OCI-LY1 (cell line): ENCODE data around the gene ETS2.

ENCODE experiments used
- H2AFZ ChIP-seq: fragments of 200-600 bp; sonication (generic), shearing (Covaris generic); 2 replicates; pipeline ENCODE4 v1.6.0; 2014; ENCODE audit warnings: antibody characterized with exemption, mild to moderate bottlenecking, low read length
- H3F3A ChIP-seq: fragments of 200-600 bp; sonication (generic), shearing (Covaris generic); 2 replicates; pipeline ENCODE4 v1.6.0; 2014; ENCODE audit warnings: mild to moderate bottlenecking, antibody characterized with exemption, low read length, moderate library complexity; ENCODE audit not compliant: insufficient read depth
- H3K27ac ChIP-seq: fragments of 200-600 bp; sonication (generic); 2 replicates; pipeline ENCODE4 v1.5.1; 2014; ENCODE audit warnings: low read length, mixed run types, mild to moderate bottlenecking, low read depth; ENCODE audit not compliant: poor library complexity, severe bottlenecking
- H3K27me3 ChIP-seq: fragments of 200-600 bp; sonication (generic); 2 replicates; pipeline ENCODE4 v1.6.0; 2014; ENCODE audit warnings: antibody characterized with exemption, mild to moderate bottlenecking, low read length, moderate library complexity; ENCODE audit not compliant: insufficient read depth
- H3K36me3 ChIP-seq: fragments of 200-600 bp; sonication (generic); 2 replicates; pipeline ENCODE4 v1.6.1; 2014; ENCODE audit warnings: mild to moderate bottlenecking, antibody characterized with exemption, low read length, moderate library complexity, mixed read lengths; ENCODE audit not compliant: insufficient read depth
- H3K4me1 ChIP-seq: fragments of 200-600 bp; sonication (generic); 2 replicates; pipeline ENCODE4 v1.5.1; 2014; ENCODE audit warnings: mild to moderate bottlenecking, low read length, moderate library complexity; ENCODE audit not compliant: insufficient read depth, severe bottlenecking
- H3K4me2 ChIP-seq: fragments of 200-600 bp; sonication (generic), shearing (Covaris generic); 2 replicates; pipeline ENCODE4 v1.6.1; 2014; ENCODE audit warnings: low read length
- H3K4me3 ChIP-seq: fragments of 200-600 bp; sonication (generic); 2 replicates; pipeline ENCODE4 v1.5.1; 2014; ENCODE audit warnings: low read length, low read depth, mild to moderate bottlenecking, mixed read lengths; ENCODE audit not compliant: poor library complexity, severe bottlenecking
- H3K79me2 ChIP-seq: fragments of 200-600 bp; shearing (Covaris generic); 2 replicates; pipeline ENCODE4 v1.6.1; 2016; ENCODE audit warnings: mixed run types, low read length, mixed read lengths; ENCODE audit not compliant: insufficient read depth
- H3K9ac ChIP-seq: fragments of 200-600 bp; sonication (generic), shearing (Covaris generic); 2 replicates; pipeline ENCODE4 v1.6.1; 2014; ENCODE audit warnings: mild to moderate bottlenecking, low read length, mixed read lengths
- H3K9me2 ChIP-seq: fragments of 200-600 bp; sonication (generic), shearing (Covaris generic); 2 replicates; pipeline ENCODE4 v1.6.1; 2014; ENCODE audit warnings: low read depth, mild to moderate bottlenecking, low read length, mixed read lengths
- H3K9me3 ChIP-seq: fragments of 200-600 bp; shearing (Covaris generic); 2 replicates; pipeline ENCODE4 v1.6.1; 2014; ENCODE audit warnings: low read length, mixed read lengths
- H4K20me1 ChIP-seq: fragments of 200-600 bp; sonication (generic), shearing (Covaris generic); 2 replicates; pipeline ENCODE4 v1.6.0; 2016; ENCODE audit warnings: mild to moderate bottlenecking, low read length; ENCODE audit not compliant: insufficient read depth
- EZH2 ChIP-seq: fragments of 200-600 bp; sonication (generic), shearing (Covaris generic); IDR thresholded peaks from 2 replicates; pipeline ENCODE4 v1.8.0; 2017; ENCODE audit warnings: borderline replicate concordance, mixed run types, mild to moderate bottlenecking, antibody characterized with exemption, low read length, moderate library complexity, mixed read lengths
- TF ChIP-seq, protein P1 (sequence below): fragments of 200-600 bp; sonication (generic), shearing (Covaris generic); IDR thresholded peaks from 2 replicates; pipeline ENCODE4 v1.5.1; 2017; ENCODE audit warnings: mild to moderate bottlenecking, antibody characterized with exemption, low read length, moderate library complexity, mixed read lengths

ETS2 gene

DNA sequence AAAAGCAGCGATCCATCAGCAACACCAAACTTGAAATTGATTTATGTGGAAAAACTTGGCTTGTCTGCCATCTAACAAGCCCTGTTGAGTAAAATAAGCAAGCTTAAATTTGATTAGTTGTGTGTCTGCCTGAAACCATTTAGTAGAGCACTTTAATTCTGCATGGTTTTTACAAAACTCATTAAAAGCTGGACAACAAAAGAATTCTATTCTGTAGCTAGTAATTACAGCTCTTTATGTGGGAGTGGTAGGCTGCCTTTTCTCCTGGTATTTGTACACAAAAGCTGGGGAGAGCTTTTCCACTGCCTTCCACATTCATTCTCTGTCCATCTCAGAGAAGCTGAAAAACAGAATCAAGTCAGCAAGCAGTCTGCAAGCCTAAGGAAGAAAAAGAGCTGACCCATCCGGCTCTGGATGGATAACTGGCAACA lies 1.7 kb downstream of the ETS2 start:
- H3K4me2 ChIP-seq: peak overlapping the region; percentile 72
- H3K9me2 ChIP-seq: no peaks in the 10 kb centered on the region
- peaks cover 3% of the 10 kb centered on the region for H3K9me3 ChIP-seq
- H3F3A ChIP-seq: no peaks in the 10 kb centered on the region
- peaks cover 36% of the 10 kb centered on the region for H3K36me3 ChIP-seq
- H2AFZ ChIP-seq: no peak overlapping the region
- peak overlapping the region; percentile 70; the same call in 1 of the 2 replicates for H3K9ac ChIP-seq
- no peaks in the 10 kb centered on the region for H3K27me3 ChIP-seq
- peaks cover 16% of the 10 kb centered on the region for H3K79me2 ChIP-seq
- peak overlapping the region; percentile 77 for H3K4me3 ChIP-seq
- H3K4me1 ChIP-seq: peaks cover 14% of the 10 kb centered on the region
- TF ChIP-seq, protein P1, sequence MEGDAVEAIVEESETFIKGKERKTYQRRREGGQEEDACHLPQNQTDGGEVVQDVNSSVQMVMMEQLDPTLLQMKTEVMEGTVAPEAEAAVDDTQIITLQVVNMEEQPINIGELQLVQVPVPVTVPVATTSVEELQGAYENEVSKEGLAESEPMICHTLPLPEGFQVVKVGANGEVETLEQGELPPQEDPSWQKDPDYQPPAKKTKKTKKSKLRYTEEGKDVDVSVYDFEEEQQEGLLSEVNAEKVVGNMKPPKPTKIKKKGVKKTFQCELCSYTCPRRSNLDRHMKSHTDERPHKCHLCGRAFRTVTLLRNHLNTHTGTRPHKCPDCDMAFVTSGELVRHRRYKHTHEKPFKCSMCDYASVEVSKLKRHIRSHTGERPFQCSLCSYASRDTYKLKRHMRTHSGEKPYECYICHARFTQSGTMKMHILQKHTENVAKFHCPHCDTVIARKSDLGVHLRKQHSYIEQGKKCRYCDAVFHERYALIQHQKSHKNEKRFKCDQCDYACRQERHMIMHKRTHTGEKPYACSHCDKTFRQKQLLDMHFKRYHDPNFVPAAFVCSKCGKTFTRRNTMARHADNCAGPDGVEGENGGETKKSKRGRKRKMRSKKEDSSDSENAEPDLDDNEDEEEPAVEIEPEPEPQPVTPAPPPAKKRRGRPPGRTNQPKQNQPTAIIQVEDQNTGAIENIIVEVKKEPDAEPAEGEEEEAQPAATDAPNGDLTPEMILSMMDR: no peak
- no peak for TF ChIP-seq EZH2
- H3K27ac ChIP-seq: no peak overlapping the region
- H4K20me1 ChIP-seq: no peaks in the 10 kb centered on the region

DNA sequence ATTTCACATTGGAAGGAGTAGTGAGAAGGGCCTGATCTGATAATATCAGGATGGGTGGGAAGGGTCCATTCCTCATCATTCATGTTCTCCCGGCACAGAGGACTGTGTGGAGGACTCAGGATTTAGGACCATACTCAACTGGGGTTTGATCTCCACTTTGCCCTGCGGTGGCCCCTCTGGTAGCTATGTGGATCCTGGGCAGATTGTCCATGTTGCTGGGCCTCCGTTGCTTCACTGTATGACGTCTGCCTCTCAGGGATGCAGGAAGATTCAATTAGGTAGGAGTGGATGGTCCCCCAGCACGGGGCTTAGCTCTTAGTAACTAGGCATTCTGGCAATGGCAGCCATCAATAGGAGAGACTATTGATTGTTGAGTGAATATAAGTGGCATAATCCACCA lies 2.3 kb downstream of the ETS2 start:
- Histone ChIP-seq H3K4me2 (peak overlapping the region; percentile 72), H3K4me1 (peaks cover 14% of the 10 kb centered on the region), H3F3A (no peaks in the 10 kb centered on the region), H3K9ac (peak overlapping the region; percentile 70; the same call in 1 of the 2 replicates), H3K4me3 (peak overlapping the region; percentile 77), H2AFZ (no peak overlapping the region), H4K20me1 (no peaks in the 10 kb centered on the region), H3K79me2 (peaks cover 16% of the 10 kb centered on the region), H3K9me3 (peaks cover 3% of the 10 kb centered on the region), H3K9me2 (no peaks in the 10 kb centered on the region), H3K27ac (no peak overlapping the region), H3K36me3 (peaks cover 40% of the 10 kb centered on the region), H3K27me3 (no peaks in the 10 kb centered on the region)
- TF ChIP-seq EZH2: no peak
- TF ChIP-seq, protein P1: no peak

DNA sequence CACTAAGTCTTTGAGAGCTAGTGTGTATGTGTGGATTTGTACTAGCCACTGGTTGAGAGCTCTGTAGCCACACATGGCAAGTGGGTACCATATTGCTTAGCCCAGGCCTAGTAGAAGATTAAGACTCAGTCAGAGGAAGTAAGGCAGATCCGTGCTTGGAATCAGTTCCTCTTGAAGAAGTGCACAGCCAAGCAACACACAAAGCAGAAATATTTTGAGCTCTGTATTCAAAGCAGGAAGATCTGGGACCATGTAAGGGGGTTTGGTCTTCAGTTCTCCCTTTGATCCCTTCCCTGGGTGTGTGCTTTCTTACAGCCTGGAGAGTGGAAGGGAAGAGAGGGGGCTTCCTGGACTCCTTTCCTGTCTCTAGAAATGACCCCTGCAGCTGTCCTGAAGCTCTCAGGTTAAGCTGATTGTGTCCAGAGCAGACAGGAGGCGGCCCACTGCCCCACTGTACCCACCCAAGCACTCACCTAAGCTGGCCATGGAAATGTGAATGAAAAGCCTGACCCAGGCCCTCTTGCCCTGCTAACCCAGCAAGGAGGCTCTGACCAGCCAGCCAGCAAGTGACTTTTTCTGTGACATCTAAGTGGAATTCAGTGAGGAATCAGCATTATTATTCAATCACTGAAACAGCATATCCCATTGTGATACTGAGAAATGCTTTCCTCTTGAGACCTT lies 3.6 kb downstream of the ETS2 start:
- peaks cover 52% of the 10 kb centered on the region for H3K36me3 ChIP-seq
- H3K27me3 ChIP-seq: no peaks in the 10 kb centered on the region
- peaks cover 14% of the 10 kb centered on the region for H3K4me1 ChIP-seq
- no peak for TF ChIP-seq EZH2
- TF ChIP-seq, protein P1: no peak
- no peak overlapping the region for H2AFZ ChIP-seq
- no peaks in the 10 kb centered on the region for H3F3A ChIP-seq
- H3K27ac ChIP-seq: no peak overlapping the region
- H3K4me2 ChIP-seq: no peak overlapping the region
- no peaks in the 10 kb centered on the region for H3K9me2 ChIP-seq
- H3K9me3 ChIP-seq: peaks cover 3% of the 10 kb centered on the region
- no peaks in the 10 kb centered on the region for H4K20me1 ChIP-seq
- no peak overlapping the region for H3K4me3 ChIP-seq
- peaks cover 16% of the 10 kb centered on the region for H3K79me2 ChIP-seq
- H3K9ac ChIP-seq: no peak overlapping the region
